Endothelial cell of umbilical vein (primary cell): ENCODE results near the gene CDCP2. TPM values are rescaled to one million over a fixed set of nuclear protein-coding genes. Genes with fewer than 3 reads are reported as not detected.

Experiments used
- BruUV-seq: library from RNA; stranded (reverse); fragments of 400-500 nt; replicated peaks from 2 replicates; lab custom pipeline; 2021; lab: Mats Ljungman, UMichigan
- CTCF ChIA-PET: fragments of 300-600, 350-600 bp; sonication (Branson Sonifier 250); formaldehyde crosslinking; loops from one replicate; lab custom pipeline; 2021; ENCODE audit warnings: antibody characterized with exemption, inconsistent platforms; lab: Charles Lee
- POLR2A ChIA-PET: fragments of 300-600, 350-600 bp; sonication (Branson Sonifier 250); formaldehyde crosslinking; loops from one replicate; lab custom pipeline; 2021; ENCODE audit warnings: antibody characterized with exemption, inconsistent platforms; lab: Charles Lee
- DNase-seq: peaks from one replicate; pipeline ENCODE4 v3.0.0-alpha.2; 2011; ENCODE audit warnings: low read depth, low spot score
- FAIRE-seq: peaks from 2 replicates; lab custom pipeline; 2011; peaks lifted over from hg19 to GRCh38; lab: Jason Lieb, UNC
- H2AFZ ChIP-seq: 2 replicates; pipeline ENCODE4 v1.6.0; 2012; ENCODE audit warnings: low read depth, low read length, control low read depth, inconsistent platforms
- H3K27ac ChIP-seq: 2 replicates; pipeline ENCODE4 v1.5.1; 2011; ENCODE audit warnings: low read depth, mild to moderate bottlenecking, control low read depth, low read length, moderate library complexity; ENCODE audit not compliant: insufficient read depth
- H3K27me3 ChIP-seq, 2 experiments: 2 replicates each; pipeline versions ENCODE4 v1.6.0 to v1.6.1; 2011; ENCODE audit warnings: low read length in 2 of 2, mixed read lengths in 1 of 2; ENCODE audit not compliant: control insufficient read depth in 2 of 2, insufficient read depth in 2 of 2
- H3K36me3 ChIP-seq, 2 experiments: 2 replicates in 1 of 2; 3 replicates in 1 of 2; pipeline ENCODE4 v1.5.1; 2011; ENCODE audit warnings: low read length in 2 of 2, mild to moderate bottlenecking in 1 of 2, moderate library complexity in 1 of 2; ENCODE audit not compliant: control insufficient read depth in 2 of 2, insufficient read depth in 2 of 2; ENCODE audit errors: extremely low read depth in 1 of 2
- H3K4me1 ChIP-seq: 3 replicates; pipeline ENCODE4 v1.5.1; 2011; ENCODE audit warnings: mild to moderate bottlenecking, low read length; ENCODE audit not compliant: control insufficient read depth, insufficient read depth; ENCODE audit errors: extremely low read depth
- H3K4me2 ChIP-seq: 2 replicates; pipeline ENCODE4 v1.6.1; 2011; ENCODE audit warnings: low read length, control low read depth, mixed read lengths; ENCODE audit not compliant: insufficient read depth
- H3K4me3 ChIP-seq, 3 experiments: fragments of 200-600 bp in 1 of 3; sonication (generic), shearing (Covaris generic) in 1 of 3; replicated peaks in 1 of 3; 2 replicates each; pipeline ENCODE4 v1.5.1; 2011 to 2016; ENCODE audit warnings: control low read depth in 3 of 3, low read length in 3 of 3, mild to moderate bottlenecking in 2 of 3, inconsistent platforms in 1 of 3, low read depth in 1 of 3, moderate library complexity in 1 of 3; ENCODE audit not compliant: insufficient read depth in 1 of 3
- H3K79me2 ChIP-seq: 2 replicates; pipeline ENCODE4 v1.6.0; 2012; ENCODE audit warnings: low read length, inconsistent platforms; ENCODE audit not compliant: control insufficient read depth, insufficient read depth
- H3K9ac ChIP-seq: replicated peaks from 2 replicates; pipeline ENCODE3; 2011; ENCODE audit warnings: low read length, control low read depth; ENCODE audit not compliant: insufficient read depth; ENCODE audit errors: extremely low read depth
- H3K9me1 ChIP-seq: replicated peaks from 3 replicates; pipeline ENCODE4 v1.6.0; 2011; ENCODE audit warnings: mild to moderate bottlenecking, low read length; ENCODE audit not compliant: control insufficient read depth, insufficient read depth; ENCODE audit errors: extremely low read depth
- H3K9me3 ChIP-seq: replicated peaks from 2 replicates; pipeline ENCODE4 v1.5.1; 2012; ENCODE audit warnings: low read length, inconsistent platforms; ENCODE audit not compliant: control insufficient read depth, insufficient read depth
- H4K20me1 ChIP-seq: replicated peaks from 2 replicates; pipeline ENCODE3; 2011; ENCODE audit warnings: mild to moderate bottlenecking, low read length; ENCODE audit not compliant: control insufficient read depth, insufficient read depth; ENCODE audit errors: extremely low read depth
- EZH2 ChIP-seq: IDR thresholded peaks from 2 replicates; pipeline ENCODE4 v1.6.1; 2012; ENCODE audit warnings: borderline replicate concordance, low read depth, mild to moderate bottlenecking, moderate library complexity, low read length, inconsistent platforms; ENCODE audit not compliant: severe bottlenecking
- FOS ChIP-seq: IDR thresholded peaks from 2 replicates; pipeline ENCODE4 v1.6.1; 2011; ENCODE audit warnings: mild to moderate bottlenecking, low read length, moderate library complexity, borderline replicate concordance; ENCODE audit not compliant: insufficient read depth
- GATA2 ChIP-seq: IDR thresholded peaks from 2 replicates; pipeline ENCODE4 v1.7.0; 2011; ENCODE audit warnings: low read depth, mild to moderate bottlenecking, moderate library complexity, mixed read lengths, low read length; ENCODE audit not compliant: insufficient read length, insufficient read depth
- JUN ChIP-seq: IDR thresholded peaks from 2 replicates; pipeline ENCODE4 v1.6.1; 2011; ENCODE audit warnings: borderline replicate concordance, low read depth; ENCODE audit not compliant: insufficient read length, insufficient read depth
- MAX ChIP-seq: IDR thresholded peaks from 2 replicates; pipeline ENCODE4 v1.6.1; 2011; ENCODE audit not compliant: insufficient read depth, insufficient read length
- MYC ChIP-seq: IDR thresholded peaks from one replicate; pipeline ENCODE4 v1.6.1; 2011; ENCODE audit warnings: mild to moderate bottlenecking, low read depth, low read length
- POLR2A ChIP-seq: IDR thresholded peaks from 2 replicates; pipeline ENCODE4 v1.6.1; 2012; ENCODE audit warnings: low read depth, mild to moderate bottlenecking, control low read depth, low read length
- POLR2AphosphoS5 ChIP-seq: IDR thresholded peaks from 2 replicates; pipeline ENCODE4 v1.6.1; 2012; ENCODE audit warnings: low read depth, mild to moderate bottlenecking, control low read depth, low read length, moderate library complexity; ENCODE audit not compliant: insufficient read depth
- dilution Hi-C: fragments of 300-500 bp; cut with MboI; formaldehyde crosslinking; loops from one replicate; pipeline ENCODE4 v1.15.0; 2019; ENCODE audit warnings: low sequenced_read_pairs; ENCODE audit not compliant: extremely low pct_ligation_motif_present
- intact Hi-C: fragments of 100-400 bp; cut with micrococcal nuclease; formaldehyde crosslinking; loops from one replicate; pipeline ENCODE4 v1.10.0; 2022
- polyA plus RNA-seq, 4 experiments: library from polyadenylated mRNA; depleted of rRNA in 3 of 4; stranded (reverse) in 3 of 4; unstranded in 1 of 4; fragments of >200 nt; gene quantifications; 2 replicates each; pipeline versions ENCODE4 v1.2.1 to v1.2.3, GENCODE V29; 2011 to 2012; ENCODE audit warnings: missing spikeins in 1 of 4
- total RNA-seq: library from RNA; stranded (reverse); gene quantifications from 2 replicates; pipeline ENCODE4 v1.2.3, GENCODE V29; 2021
- TF ChIP-seq, protein P1 (sequence below), 2 donors: IDR thresholded peaks; 1 replicate in 1 of 2; 2 replicates in 1 of 2; pipeline ENCODE4 v1.5.1; 2011; ENCODE audit warnings: low read length in 2 of 2, mild to moderate bottlenecking in 2 of 2, moderate library complexity in 2 of 2, control low read depth in 1 of 2, inconsistent platforms in 1 of 2, low read depth in 1 of 2; ENCODE audit not compliant: insufficient read depth in 1 of 2; ENCODE audit errors: extremely low read depth in 1 of 2

CDCP2 gene
- total and polyA plus RNA-seq, 2 donors (not counting 3 experiments of a cell fraction or from before 2014, with no cell fraction given): 0.10 TPM; not detected in 1

DNA sequence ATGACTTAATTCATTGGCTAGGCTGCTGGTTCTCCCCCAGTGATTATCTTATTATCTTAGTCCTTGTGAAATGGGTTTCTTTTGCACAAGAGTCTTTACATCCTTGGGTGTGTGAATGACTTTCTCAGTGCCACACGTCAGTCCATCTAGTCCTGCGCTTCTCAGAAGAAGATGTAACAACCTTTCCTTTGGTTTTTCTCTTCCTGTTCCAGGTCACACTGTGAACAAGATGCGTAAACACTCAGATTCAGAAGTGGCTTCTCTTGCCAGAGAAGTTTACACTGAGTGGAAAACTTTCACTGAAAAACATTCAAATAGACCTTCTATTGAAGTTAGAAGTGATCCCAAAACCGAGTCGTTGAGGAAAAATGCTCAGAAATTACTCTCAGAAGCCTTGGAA is 64.4 kb downstream of the CDCP2 start:
- FAIRE-seq (no peak), DNase-seq (no peak)
- Histone ChIP-seq H3K4me2 (no peak overlapping the region), H3K9me1 (no peaks in the 10 kb centered on the region), H3K4me3 (no peak overlapping the region), H3K4me1 (no peaks in the 10 kb centered on the region), H2AFZ (no peak overlapping the region), H3K9ac (no peak overlapping the region), H3K27me3 (no peaks in the 10 kb centered on the region), H3K27ac (no peak overlapping the region), H3K36me3 (no peaks in the 10 kb centered on the region), H3K9me3 (no peaks in the 10 kb centered on the region), H4K20me1 (no peaks in the 10 kb centered on the region), H3K79me2 (no peaks in the 10 kb centered on the region)
- TF ChIP-seq, protein P1, sequence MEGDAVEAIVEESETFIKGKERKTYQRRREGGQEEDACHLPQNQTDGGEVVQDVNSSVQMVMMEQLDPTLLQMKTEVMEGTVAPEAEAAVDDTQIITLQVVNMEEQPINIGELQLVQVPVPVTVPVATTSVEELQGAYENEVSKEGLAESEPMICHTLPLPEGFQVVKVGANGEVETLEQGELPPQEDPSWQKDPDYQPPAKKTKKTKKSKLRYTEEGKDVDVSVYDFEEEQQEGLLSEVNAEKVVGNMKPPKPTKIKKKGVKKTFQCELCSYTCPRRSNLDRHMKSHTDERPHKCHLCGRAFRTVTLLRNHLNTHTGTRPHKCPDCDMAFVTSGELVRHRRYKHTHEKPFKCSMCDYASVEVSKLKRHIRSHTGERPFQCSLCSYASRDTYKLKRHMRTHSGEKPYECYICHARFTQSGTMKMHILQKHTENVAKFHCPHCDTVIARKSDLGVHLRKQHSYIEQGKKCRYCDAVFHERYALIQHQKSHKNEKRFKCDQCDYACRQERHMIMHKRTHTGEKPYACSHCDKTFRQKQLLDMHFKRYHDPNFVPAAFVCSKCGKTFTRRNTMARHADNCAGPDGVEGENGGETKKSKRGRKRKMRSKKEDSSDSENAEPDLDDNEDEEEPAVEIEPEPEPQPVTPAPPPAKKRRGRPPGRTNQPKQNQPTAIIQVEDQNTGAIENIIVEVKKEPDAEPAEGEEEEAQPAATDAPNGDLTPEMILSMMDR (IDR thresholded peaks at IDR 0.05; ENCODE audit: extremely low read depth in 1 of 2, insufficient read depth in 1 of 2, low read depth in 1 of 2, low read length in 2 of 2): no peak
- TF ChIP-seq MAX: no peak
- TF ChIP-seq EZH2: no peak
- TF ChIP-seq GATA2: no peak
- TF ChIP-seq POLR2A: no peak
- no peak for TF ChIP-seq JUN
- TF ChIP-seq MYC: no peak
- no peak for TF ChIP-seq POLR2AphosphoS5
- no peak for TF ChIP-seq FOS
- CTCF ChIA-PET: interaction anchor here (2.2 kb wide), 1 partner anchor 10 kb away, joined by 6 read pairs; no protein-coding TSS in a partner anchor
- dilution Hi-C loops (no loop called here), intact Hi-C loops (no loop called here)
- BruUV-seq: no TSS peak
- POLR2A ChIA-PET: no interaction called here
